Posterior vena cava (tissue), 2 donors: ENCODE results near the gene PRKCH. TPM values are rescaled to one million over a fixed set of nuclear protein-coding genes. Genes with fewer than 3 reads are reported as not detected.

Experiments used
- DNase-seq: peaks from one replicate; pipeline ENCODE4 v3.0.0-alpha.2; 2020; ENCODE audit warnings: low spot score
- intact Hi-C, 2 donors: fragments of 100-400 bp; cut with DNase I; formaldehyde crosslinking; loops; one replicate each; pipeline versions ENCODE4 v1.14.1 to v1.14.2; 2022 to 2023
- total RNA-seq, 2 donors: library from RNA; stranded (reverse); fragmentation: NEBNext Ultra II Directional; extraction: Animal tissue kit (Norgen Biotek cat#: 25700); gene quantifications; one replicate each; pipeline ENCODE4 v1.2.1, GENCODE V29; 2021
- donor health status: DM: yes; HTN: yes; CAD: no.
- donor health status: DM: yes; HTN: yes; CAD: no.

The PRKCH gene
- total RNA-seq, 2 donors from 2014 or later = 37.3 to 37.5 TPM

- intact Hi-C loops = no loop called here
- DNase-seq = no peak
These were observed 58.3 kb downstream of the PRKCH start for GRCh38 chr14:61379639-61380184.

GRCh38 chr14:61380984-61381383 is 59.6 kb downstream of the PRKCH start:
- intact Hi-C loops = no loop called here
- no peak for DNase-seq

DNA sequence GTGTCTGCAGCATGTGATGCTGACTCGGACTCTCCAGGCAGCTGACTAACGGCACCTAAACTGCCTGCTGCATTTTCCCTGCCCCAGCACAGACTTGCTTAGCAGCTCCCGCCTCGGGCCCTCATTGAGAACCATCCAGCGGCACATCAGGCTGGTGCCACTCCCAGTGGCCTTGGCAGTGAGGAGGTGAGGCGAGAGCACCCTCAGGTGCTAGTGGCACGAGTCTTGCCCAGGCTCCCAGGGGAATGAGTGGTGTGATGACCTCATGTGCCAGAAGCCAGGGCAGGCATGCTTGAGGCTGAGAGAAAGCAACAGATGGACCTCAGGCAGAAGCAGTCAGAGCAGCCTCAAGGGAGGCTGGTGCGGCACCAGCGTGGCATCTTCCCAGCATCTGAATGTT is 60.2 kb downstream of the PRKCH start:
- intact Hi-C loops = no loop called here

DNA sequence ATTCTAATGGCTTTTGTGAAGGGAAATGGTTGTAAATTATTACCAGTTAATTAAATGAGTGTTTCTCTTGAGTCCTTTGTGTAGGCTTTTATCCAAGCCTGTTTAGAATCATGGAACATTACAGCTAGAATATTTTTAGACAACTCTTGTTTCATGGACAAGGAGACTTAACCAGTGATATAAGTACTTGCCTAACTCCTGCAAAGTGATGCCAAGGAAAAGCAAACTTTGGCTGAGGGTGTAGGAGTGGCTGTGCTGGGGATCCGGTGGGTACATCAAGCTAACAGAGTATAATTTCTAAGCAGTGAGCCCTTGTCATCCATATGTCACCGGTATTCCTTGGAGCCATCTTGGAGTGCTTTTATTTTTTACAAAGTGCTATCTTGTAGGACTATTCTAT is 61.5 kb downstream of the PRKCH start:
- intact Hi-C loops = no loop called here
- DNase-seq = no peak

More for the DNA sequence above, 60.2 kb downstream of the PRKCH start:
- DNase-seq = no peak

DNA sequence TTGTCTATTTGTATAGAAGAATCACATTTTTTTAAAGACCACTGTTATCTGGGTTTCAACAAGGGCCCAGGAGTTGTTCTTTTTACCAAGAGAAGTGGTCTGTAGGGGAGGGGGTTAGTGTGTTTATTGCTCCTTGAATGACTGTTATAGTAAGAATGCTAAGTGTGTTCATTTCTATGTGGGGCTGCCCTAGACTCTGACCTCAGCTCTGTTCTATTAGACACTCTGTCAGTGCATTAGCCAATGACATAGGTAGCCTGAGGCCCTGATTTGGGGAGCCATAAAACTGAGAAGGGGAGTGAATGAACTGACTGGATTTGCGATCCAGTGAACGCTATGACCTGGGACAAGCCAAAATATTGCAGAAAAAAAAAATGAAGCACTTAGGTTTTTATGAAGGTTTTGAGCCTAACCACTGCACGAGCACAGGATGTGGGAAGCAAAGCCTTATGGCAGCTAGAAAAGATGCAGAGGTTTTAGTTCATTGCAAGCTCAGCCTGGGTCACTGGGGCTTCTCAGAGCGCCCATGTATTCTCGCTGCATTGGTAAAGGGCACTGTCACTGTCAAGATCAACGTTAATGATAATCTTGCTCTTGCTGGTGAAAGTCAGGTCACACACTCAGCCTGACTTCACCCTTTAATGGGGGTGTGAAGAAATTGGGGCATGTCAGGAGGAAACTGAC is 63.8 kb downstream of the PRKCH start:
- intact Hi-C loops = loop anchor here in 1 of 2 donors (5.0 kb wide), 1 partner anchor 1623 kb away; no protein-coding TSS in a partner anchor
- no peak for DNase-seq

DNA sequence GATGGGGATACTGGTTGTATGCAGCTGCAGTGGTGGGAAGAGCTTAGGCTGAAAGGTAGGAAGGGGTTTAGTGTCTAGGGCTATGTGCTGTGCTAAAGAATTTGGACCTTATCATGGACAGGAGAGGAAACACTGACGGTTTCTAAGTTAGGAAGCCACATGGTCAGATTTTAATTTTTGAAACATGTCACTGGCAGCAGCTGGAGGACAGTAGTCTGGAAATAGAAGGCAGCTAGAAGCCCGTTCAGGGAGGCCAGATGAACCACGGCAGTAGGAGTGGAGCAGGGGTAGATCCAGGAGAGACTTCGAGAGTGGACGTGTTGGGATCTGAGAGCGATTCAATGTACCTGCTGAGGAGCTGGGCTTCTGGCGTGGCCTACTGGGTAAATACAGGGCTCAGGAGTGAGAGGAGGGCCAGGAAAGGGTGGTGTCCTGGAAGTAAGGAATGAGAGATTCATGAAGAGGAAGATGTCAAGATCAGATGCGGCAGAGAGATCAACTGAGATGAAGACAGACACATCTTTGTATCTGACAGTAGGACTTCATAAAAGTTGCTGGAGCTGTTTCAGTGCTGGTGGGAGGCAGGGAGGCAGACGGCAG is 64.9 kb downstream of the PRKCH start:
- intact Hi-C loops = loop anchor here in 1 of 2 donors (5.0 kb wide), 1 partner anchor 1624 kb away; no protein-coding TSS in a partner anchor
- no peak for DNase-seq

DNA sequence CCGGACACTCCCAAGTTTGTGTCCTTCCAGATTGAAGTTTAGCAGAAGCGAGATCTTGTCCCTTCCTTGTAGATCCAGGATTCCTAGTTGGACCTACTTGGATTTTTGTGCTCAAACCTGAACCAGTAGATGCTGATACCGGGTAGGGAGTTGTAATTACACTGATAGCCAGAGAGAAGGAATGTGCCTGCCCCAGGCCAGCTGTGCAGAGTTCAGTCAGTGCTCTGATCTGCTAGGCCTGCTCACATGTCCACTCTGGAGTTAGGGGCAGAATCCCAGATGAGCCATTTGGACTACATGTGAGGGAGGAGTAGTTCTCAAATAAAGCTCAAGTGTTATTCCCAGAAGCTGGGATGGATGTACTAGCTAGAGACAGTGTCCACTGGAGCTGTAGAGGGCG is 65.7 kb downstream of the PRKCH start:
- intact Hi-C loops = loop anchor here in 1 of 2 donors (5.0 kb wide), 1 partner anchor 1625 kb away; no protein-coding TSS in a partner anchor

DNA sequence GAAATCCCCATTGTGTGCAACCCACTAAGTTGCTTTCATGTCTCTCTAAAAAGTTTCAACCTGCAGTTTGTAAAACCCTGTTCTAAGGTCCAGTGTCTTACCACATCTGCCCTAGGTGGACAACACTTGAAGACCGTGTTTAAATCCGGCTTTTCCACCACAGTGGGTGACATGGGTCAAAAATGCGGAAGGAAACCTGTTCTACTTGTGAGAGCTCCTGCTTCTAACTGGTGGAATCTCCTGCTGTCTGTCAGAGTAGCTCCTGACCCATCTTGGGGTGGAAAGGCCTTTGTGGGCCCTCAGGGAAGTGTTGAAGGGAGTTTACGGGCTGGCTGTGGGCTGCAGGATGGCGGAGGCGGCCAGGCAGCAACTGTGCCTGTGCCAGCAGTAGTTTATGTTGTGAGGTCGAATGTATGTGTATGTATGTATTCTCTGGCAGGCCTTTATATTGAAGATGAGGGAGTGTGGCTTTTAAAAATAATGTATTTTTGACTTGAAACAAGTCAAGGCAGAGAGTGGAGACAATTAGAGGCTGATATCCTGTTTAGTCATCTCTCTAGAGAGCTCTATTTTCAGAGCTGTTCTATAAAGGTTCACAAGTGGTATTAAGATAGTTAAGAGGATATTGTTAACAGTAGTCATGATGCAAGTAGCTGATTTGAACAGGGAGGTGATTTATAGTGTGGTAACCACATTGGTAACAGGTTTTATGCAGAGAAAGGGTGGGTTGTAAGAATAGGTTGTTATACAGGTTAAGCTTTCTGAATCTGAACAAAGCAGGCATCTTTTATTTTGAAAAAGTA is 67.0 kb downstream of the PRKCH start:
- DNase-seq = no peak
- intact Hi-C loops = loop anchor here in 1 of 2 donors (5.0 kb wide), 1 partner anchor 1626 kb away; no protein-coding TSS in a partner anchor

More for the DNA sequence above, 65.7 kb downstream of the PRKCH start:
- no peak for DNase-seq

DNA sequence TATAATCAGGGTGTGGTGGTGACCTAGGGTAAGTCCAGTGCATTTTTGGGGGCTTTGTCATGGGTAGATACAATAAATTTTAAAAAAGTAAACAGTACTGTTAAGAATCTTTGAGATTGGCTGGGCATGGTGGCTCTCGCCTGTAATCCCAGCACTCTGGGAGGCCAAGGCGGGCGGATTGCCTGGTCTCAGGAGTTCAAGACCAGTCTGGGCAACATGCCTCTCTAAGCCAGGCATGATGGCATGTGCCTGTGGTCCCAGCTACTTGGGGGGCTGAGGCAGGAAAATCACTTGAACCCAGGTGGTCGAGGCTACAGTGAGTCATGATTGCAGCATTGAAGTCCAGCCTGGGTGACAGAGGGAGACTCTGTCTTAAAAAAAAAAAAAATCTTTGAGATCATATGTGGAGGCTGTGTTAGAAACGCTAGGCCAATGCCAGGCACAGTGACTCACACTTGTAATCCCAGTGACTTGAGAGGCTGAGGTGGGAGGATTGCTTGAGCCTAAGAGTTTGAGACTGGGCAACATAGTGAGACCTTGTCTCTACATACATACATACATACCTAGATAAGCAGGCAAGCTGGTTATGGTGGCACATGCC is 67.7 kb downstream of the PRKCH start:
- DNase-seq = no peak
- intact Hi-C loops = loop anchor here in 1 of 2 donors (5.0 kb wide), 1 partner anchor 1627 kb away; no protein-coding TSS in a partner anchor

- intact Hi-C loops = no loop called here
- no peak for DNase-seq
These were observed 69.7 kb downstream of the PRKCH start for GRCh38 chr14:61391119-61391518.

GRCh38 chr14:61392297-61392696 is 70.9 kb downstream of the PRKCH start:
- intact Hi-C loops = no loop called here

GRCh38 chr14:61394542-61394941 is 73.2 kb downstream of the PRKCH start:
- intact Hi-C loops = no loop called here
- DNase-seq = no peak

More at GRCh38 chr14:61392297-61392696, 70.9 kb downstream of the PRKCH start:
- DNase-seq = no peak

DNA sequence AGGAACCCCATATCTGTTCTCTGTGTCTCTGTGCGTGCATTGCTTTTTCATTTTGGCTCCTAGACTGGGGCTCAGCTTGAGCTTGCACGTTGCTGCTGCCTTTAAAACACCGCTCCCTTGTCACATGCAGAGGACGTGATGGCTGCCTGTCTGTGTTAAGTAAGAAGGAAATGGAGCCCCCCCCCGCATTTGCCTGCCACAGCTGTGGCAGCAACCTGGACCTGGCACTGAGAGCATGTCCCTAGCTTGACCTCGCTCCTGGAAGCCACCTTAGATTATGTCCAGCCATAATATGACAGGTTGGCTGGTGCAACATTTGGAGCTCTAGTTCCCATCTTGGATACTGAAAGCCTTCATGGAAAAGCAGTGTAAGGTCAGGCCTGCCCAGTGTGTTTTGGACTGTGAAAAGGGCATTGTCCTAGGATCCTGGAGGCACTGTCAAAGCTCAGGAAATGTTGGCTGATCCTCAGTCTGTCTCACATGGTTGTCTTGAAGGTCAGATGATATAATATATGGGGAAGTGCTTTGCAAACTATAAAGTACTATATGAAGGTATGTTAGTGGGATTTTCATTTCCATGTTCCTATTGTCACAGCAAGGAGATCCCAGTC is 73.8 kb downstream of the PRKCH start:
- no peak for DNase-seq
- intact Hi-C loops = no loop called here

DNA sequence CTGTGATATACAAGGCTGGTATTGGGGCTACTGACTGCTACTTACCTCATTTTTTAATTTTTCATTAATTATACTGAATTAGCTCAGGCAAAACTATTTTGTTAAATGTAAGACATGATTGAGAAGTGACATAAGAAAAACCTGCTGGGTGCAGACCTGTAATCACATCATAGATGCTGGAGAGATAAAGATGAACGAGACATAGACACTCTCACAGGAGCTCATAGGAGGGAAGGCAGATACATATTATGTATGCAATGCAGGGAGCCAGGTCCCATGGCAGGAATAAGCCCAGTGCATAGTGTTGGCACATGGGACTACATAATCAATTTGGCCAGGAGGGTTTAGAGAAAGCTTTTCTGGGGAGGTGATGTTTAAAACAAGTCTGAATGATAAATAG is 74.9 kb downstream of the PRKCH start:
- DNase-seq = no peak
- intact Hi-C loops = no loop called here

- no peak for DNase-seq
- intact Hi-C loops = no loop called here
These were observed 75.3 kb downstream of the PRKCH start for GRCh38 chr14:61396694-61397093.

DNA sequence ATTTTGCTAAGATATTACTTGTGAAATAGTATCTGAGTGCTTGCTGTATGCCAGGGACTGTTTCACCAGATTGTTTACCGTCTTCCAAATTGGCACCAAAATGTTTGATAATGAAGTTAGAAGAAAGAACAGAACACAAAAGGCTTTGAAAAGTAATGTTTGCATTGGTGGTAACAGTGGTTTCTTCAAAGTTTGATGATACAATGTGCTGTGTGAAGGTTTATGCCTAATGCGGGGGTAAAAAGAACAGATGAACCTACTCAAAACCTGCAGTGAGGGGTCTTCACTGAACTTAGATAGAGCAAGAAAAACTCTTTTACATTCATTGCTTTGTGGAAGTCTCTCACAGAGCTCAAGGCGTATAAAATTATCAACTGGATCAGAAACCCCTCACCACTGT is 76.2 kb downstream of the PRKCH start:
- DNase-seq = no peak
- intact Hi-C loops = no loop called here

GRCh38 chr14:61398221-61398620 is 76.8 kb downstream of the PRKCH start:
- DNase-seq = no peak
- intact Hi-C loops = no loop called here

DNA sequence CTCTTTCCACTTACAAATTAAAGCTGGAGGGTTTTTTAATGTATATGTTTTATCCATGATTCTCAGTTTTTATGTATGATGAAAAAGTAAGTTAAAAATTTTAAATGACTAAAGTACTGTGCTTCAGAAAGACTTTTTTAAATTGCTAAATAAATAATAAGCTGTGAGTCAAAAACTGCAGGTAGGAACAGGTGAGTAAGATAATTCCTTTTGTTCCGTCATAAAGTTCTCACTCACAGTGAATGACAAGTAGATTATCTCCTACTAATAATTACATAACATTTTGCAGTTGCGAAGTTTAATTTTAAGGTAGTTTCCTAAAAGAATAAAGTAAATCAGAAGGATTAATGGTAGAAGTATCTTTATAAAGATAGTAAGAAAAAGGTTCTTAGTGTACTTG is 78.0 kb downstream of the PRKCH start:
- no peak for DNase-seq
- intact Hi-C loops = no loop called here

GRCh38 chr14:61401461-61401860 is 80.1 kb downstream of the PRKCH start:
- DNase-seq = no peak
- intact Hi-C loops = no loop called here
